Measurements from ENCODE around the gene TMEM259.

TMEM259 gene

GRCh38 chr19:990746-991145 lies 30.2 kb downstream of the TMEM259 start:
- in situ Hi-C loops (cut with HindIII; ENCODE audit: low sequenced_read_pairs) = no loop called here

DNA sequence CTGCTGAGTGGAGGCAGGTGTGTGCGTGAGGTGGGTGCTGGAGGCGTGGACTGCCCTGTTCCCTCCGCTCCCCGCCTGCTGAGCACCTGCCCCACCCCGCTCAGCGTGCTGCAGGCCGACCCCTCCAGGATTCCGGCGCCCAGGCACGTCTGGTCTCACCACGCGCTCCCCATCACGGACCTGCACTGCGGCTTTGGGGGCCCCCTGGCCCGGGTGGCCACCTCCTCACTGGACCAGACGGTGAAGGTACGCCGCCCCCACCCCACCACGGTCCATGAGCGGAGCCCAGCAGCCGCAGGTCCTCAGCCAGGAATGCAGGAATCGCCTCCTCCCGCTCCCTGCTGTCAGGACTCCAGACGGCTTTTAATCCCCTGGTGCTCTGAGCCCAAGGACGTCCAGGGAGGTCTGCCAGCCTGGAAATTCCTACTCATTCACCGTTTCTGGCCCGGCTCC lies 30.8 kb downstream of the TMEM259 start:
- in situ Hi-C loops (cut with HindIII; ENCODE audit: low sequenced_read_pairs) = no loop called here

DNA sequence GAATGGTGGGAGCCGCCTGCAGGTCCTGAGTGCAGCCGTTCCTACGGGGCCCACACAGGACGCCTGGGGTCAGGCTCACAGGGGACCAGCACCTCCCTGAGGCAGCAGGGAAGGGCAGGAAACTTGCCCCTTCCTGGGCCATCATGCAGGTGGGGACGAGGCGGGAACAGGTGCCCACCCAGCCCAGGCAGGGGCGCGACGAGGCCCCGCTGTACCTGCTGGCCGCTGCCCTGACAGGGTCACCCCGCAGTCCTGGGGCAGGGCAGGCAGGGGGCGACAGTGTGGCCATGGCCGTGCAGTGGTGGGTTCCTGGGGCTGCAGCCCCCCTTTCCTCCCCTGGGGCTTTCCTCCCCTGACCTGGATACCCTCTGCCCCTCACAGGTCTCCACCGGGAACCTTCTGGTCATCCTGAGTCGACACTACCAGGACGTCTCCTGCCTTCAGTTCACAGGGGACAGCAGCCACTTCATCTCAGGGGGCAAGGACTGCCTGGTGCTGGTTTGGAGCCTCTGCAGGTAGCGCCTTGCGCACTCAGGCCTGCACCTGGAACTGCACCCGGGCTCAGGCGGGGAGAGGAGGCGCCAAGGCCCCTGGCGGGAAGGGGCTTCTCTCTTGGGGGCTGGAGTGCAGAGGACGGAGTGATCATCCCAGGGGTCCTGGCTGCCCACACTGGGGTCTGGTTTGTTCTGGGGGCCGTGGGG lies 31.4 kb downstream of the TMEM259 start:
- in situ Hi-C loops (cut with HindIII; ENCODE audit: low sequenced_read_pairs) = no loop called here

DNA sequence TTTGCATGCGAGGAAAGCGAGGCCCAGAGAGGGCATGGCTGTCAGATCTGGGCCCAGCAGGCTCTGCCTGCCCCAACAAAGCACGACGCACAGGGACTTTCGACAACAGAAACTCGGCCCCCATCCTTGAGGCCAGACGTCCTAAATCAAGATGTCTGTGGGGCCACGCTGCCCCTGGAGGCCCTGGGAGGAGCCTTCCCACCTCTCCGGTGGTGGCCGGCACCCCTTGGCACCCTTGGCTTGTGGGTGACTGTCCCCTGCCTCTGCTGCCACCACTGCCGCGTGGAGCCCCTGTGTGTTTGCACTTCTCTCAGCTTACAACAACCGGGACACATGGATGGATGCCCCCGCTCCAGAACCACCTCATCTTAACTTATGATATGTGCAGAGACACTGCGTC lies 32.4 kb downstream of the TMEM259 start:
- in situ Hi-C loops (cut with HindIII; ENCODE audit: low sequenced_read_pairs) = no loop called here

GRCh38 chr19:988081-988480 lies 32.8 kb downstream of the TMEM259 start:
- in situ Hi-C loops (cut with HindIII; ENCODE audit: low sequenced_read_pairs) = no loop called here

DNA sequence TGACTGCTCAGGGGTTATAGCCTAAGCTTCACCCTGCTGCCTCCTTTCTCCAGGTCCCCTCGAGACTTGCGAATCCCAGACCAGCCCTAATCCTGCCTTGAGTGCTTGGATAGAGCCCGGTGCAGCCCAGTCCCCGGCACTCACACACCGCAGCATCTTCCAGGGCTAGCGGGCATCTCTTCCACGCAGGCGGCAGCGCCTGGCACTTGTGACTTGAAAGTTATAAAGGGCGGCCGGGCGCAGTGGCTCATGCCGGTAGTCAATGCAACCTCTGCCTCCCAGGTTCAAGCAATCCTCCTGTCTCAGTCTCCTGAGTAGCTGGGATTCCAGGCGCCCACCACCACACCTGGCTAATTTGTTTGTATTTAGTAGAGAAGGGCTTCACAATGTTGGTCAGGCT lies 34.8 kb downstream of the TMEM259 start:
- in situ Hi-C loops (cut with HindIII; ENCODE audit: low sequenced_read_pairs) = no loop called here

DNA sequence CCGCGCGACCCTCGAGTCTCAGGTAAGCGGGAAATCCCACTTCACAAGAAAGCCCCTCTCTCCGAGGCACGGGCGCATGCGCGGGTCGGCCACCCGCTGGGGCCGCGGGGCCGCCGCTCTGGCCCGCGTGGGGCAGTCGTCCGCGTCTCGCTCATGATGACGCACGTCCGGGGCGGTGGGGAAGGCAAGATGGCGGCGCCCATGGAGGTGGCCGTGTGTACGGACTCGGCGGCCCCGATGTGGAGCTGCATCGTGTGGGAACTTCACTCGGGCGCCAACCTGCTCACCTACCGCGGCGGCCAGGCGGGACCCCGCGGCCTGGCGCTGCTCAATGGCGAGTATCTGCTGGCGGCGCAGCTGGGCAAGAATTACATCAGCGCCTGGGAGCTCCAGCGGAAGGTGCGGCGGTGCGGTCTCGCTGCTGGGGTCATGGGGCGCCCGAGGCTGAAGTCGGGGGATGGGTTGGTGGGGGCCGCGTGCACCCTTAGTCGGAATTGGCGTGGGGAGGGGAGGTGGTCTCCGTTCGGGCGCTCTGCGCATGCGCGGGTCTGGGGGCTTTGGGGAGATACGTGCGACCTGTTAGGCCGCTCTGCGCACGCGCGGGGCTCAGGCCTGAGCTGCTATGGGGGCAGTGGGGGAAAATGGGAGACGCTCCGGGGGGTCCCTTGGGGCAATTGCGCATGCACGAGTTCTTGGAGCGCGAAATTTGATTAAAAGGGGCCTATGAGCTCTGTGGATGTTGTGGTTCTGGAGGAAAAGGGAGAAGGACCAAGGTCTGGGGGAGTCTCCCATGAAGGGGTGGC lies 36.6 kb downstream of the TMEM259 start, which contains the start of gene WDR18:
Gene WDR18, plus strand, starts transcription at position 181 of the 803 bp plus-strand sequence. Its CDS starts 9 bp downstream, at position 190.
- in situ Hi-C loops (cut with HindIII; ENCODE audit: low sequenced_read_pairs) = no loop called here

DNA sequence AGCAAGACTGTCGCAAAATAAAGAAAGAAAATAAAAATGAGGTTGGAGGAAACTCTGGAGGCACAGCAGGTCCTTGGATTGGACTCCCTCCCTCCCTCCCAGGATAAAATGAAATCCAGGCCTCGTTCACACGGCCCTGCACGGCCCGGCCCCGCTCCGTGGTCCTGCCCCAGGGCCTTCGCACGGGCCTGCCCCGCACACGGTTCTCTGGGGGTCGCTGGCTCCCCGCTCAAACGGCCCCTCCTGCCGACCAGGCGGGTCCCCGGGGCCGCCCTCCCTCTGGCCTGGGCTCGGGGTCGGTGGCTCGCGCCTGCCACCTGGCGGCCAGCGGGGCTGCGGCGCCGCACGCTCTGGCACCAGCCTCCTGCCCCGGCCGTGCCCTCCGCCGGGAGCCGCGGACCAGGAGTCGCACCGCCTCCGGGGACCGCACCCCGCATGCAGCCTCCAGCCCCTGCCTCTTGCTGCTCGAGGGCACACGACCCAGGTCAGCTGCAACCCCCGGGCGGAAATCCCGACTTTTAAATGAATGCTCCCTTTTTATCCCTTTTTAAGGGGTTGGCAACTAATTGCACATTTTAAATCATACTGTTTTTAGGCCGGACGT lies 38.3 kb downstream of the TMEM259 start:
- in situ Hi-C loops (cut with HindIII; ENCODE audit: low sequenced_read_pairs) = no loop called here

DNA sequence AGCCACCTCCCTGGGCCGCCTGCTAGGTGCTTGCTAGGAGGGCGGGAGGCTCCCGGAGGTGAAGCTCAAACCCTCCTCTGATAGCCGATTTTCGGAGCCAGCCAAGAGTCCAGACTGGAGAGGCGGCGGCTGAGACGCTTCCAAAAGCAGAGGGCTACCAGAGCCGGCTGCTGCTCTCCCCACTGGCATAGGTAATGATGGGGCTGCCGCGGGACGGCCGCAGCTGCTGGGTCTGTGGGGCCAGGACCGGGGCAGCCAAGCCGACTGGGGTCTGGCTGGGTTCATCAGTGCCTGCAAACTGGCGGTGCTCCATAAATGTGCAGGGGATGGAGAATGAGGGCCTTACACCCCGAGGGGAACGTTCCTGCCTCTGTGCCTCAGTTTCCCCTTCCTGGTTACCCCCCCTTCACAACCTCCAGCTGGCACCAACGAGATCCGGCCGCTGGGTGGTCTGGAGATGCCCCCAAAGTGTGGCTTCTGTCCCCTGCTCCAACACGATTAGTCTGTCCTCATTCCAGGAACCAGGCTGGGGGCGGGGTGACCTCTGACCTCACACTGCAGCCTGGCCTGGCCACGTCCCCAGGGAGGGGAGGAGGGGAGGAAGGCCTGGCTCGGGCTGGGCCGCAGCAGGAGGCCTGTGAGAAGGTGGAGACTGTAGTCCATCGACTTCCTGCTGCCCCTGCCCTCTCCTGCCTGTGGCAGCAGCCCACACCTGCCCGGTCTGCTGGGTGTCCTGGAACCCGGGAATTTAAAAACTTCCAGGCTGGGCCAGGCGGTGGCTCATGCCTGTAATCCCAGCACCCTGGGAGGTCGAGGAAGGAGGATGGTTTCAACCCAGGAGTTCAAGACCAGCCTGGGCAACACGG lies 40.6 kb downstream of the TMEM259 start:
- in situ Hi-C loops (cut with HindIII; ENCODE audit: low sequenced_read_pairs) = no loop called here

GRCh38 chr19:979318-979741 lies 41.6 kb downstream of the TMEM259 start:
- in situ Hi-C loops (cut with HindIII; ENCODE audit: low sequenced_read_pairs) = no loop called here

DNA sequence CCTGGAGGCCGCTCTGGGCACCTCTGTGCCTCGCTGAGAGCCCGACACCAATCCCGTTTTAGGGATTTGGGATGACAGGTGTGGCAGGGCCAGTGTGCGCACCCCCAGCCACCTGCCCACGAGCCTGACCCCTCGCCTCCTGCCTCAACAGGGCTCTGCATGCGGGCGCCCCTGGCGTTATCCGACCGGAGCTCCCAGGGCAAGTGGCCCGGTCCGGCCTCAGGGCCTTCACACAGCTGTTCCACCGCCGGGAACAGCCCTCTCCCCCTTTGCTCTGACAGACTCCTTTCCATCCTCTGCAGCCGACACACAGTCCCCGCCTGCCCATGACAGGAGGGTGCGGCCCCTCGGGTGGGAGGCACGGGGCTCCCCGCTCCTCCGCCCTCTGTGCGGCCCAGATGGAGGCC lies 43.9 kb downstream of the TMEM259 start:
- in situ Hi-C loops (cut with HindIII; ENCODE audit: low sequenced_read_pairs) = no loop called here

DNA sequence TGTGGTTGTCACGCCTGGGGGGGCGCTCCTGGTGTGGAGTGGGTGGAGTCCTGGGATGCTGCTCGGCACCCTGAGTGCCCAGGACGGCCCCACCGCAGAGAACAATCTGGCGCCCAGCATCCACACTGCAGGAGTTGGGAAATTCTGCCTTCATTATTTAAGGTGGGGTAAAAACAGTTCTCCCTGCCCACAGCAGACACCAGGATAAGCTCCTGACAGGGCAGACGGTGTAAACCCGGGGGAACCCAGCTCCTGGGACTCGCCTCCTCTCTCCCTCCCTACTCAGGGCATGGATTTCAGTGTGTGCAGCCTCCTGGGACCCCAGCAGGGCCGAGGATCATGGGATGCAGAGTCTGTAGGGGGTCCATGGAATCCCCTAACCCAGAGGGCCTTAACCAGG lies 44.4 kb downstream of the TMEM259 start:
- in situ Hi-C loops (cut with HindIII; ENCODE audit: low sequenced_read_pairs) = no loop called here

DNA sequence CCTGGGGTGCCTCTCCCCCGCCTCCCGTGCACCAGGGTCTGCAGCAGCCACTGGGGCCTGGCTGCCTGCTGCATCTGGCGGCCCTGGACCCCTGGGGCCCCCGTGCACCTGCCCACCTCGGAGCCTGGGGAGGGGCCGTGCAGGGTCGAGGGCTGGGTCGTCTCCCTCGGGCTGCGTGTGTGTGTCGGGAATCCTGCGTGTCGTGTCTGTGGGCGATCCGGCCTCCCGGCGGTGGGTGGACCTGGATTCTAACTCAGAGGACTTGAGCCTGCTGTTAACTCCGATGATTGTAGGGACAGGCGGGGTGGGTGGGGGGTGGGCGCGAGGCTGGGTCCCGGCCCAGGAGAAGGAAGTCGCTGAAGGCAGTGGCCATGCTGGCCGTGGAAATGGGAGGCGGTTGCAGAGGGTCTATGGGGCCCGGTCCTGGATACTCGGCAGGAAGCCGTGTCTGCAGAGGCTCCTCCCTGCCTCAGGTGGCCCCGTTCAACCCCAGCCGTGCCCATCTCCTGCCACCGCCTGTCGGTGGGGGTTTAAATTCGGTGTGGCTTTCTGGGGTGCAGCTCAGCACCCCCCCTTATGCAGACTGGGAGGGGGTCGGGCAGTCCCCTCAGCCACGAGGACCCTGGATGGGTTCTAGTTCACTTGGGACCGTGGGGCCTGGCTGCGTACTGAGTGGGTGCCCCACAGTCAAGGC lies 46.2 kb downstream of the TMEM259 start:
- in situ Hi-C loops (cut with HindIII; ENCODE audit: low sequenced_read_pairs) = no loop called here

GRCh38 chr19:973726-974563 lies 47.0 kb downstream of the TMEM259 start:
- in situ Hi-C loops (cut with HindIII; ENCODE audit: low sequenced_read_pairs) = no loop called here

DNA sequence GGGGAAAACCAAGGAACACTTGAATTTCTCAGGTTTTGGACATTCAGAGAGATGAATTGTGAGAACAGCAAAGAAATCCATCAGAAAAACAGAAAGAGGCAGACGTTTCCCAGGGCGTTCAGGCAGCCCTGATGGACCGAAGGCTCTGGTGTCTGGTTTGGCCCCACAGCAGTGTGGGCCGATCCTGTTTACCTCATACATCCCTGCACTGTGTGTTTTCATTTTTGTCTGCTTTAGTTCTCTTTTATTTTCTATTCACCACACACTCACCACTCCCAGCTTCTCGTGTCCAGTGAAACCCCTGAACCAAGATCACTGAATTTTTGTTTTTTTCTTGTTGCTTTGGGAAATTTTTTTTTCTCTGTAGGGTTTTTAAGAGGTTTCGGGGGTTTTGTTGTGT lies 48.6 kb downstream of the TMEM259 start:
- in situ Hi-C loops (cut with HindIII; ENCODE audit: low sequenced_read_pairs) = no loop called here

GRCh38 chr19:971795-972194 lies 49.1 kb downstream of the TMEM259 start:
- in situ Hi-C loops (cut with HindIII; ENCODE audit: low sequenced_read_pairs) = no loop called here

GRCh38 chr19:970695-971094 lies 50.2 kb downstream of the TMEM259 start:
- in situ Hi-C loops (cut with HindIII; ENCODE audit: low sequenced_read_pairs) = no loop called here

GRCh38 chr19:966485-967088 lies 54.3 kb downstream of the TMEM259 start:
- in situ Hi-C loops (cut with HindIII; ENCODE audit: low sequenced_read_pairs) = no loop called here
